ENCODE measurements around the gene ZNF142.

DNA sequence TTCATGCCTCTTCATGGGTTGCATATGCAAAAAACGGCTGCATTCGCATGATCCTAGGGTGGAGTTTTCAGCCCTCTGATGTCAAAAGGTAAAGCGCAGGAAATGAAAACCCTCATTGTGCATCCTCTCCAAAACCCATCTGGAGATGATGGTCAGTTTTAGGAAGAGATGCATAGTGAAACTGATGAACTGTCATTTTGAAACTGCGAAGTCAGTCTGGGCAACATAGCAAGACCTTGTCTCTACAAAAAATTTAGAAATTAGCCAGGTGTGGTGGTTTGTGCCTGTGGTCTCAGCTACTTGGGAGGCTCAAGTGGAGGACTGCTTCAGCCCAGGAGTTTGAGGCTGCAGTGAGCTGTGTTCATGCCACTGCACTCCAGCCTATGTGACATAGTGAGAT is 48.7 kb upstream of the ZNF142 start:
- TF ChIP-seq YY1 (IDR thresholded peaks at IDR 0.05; ENCODE audit: insufficient read depth, insufficient read length) (no peak), ZNF274 (IDR thresholded peaks at IDR 0.05; ENCODE audit: low read depth, low read length) (no peak), SUZ12 (IDR thresholded peaks at IDR 0.05; ENCODE audit: extremely low read depth, insufficient read depth, insufficient read length) (no peak)
